SU-DHL-6 (cell line): Measurements from ENCODE around the gene CSNK1D.

Source experiments
- CTCF ChIP-seq: fragments of 200-600 bp; sonication (generic); IDR thresholded peaks from one replicate; pipeline ENCODE4 v1.5.1; 2017; ENCODE audit warnings: antibody characterized with exemption, mild to moderate bottlenecking, low read length, moderate library complexity; ENCODE audit not compliant: insufficient read depth, poor library complexity, severe bottlenecking
- EZH2phosphoT487 ChIP-seq: fragments of 200-600 bp; sonication (generic), shearing (Covaris generic); conservative IDR thresholded peaks from 2 replicates; pipeline ENCODE4 v1.6.1; 2018; ENCODE audit warnings: mild to moderate bottlenecking, antibody characterized with exemption, low read length, moderate library complexity, mixed read lengths

GRCh38 chr17:82231562-82232321 is 41.8 kb downstream of the CSNK1D start:
- TF ChIP-seq CTCF (no peak), EZH2phosphoT487 (no peak)
